GM12878 (cell line): ENCODE data around the gene PCCB. TPM values are rescaled to one million over a fixed set of nuclear protein-coding genes. Genes with fewer than 3 reads are reported as not detected.

ENCODE experiments used
- BACH1 ChIP-seq: fragments of 450-650 bp; IDR thresholded peaks from 2 replicates; pipeline ENCODE4 v1.6.1; 2017; ENCODE audit warnings: mild to moderate bottlenecking, borderline replicate concordance
- EGR1 ChIP-seq, 2 experiments: IDR thresholded peaks; 1 replicate in 1 of 2; 2 replicates in 1 of 2; pipeline ENCODE4 v1.6.1; 2011 to 2012; ENCODE audit warnings: low read depth in 2 of 2, low read length in 2 of 2, borderline replicate concordance in 1 of 2, mild to moderate bottlenecking in 1 of 2, moderate library complexity in 1 of 2
- FOXM1 ChIP-seq: IDR thresholded peaks from 2 replicates; pipeline ENCODE4 v1.6.1; 2012; ENCODE audit warnings: low read depth, mild to moderate bottlenecking, inconsistent platforms, low read length, moderate library complexity
- GATAD2B ChIP-seq: fragments of 450-650 bp; conservative IDR thresholded peaks from 2 replicates; pipeline ENCODE4 v1.6.1; 2017; ENCODE audit warnings: low read depth, mild to moderate bottlenecking, moderate library complexity
- IKZF1 ChIP-seq: fragments of 450-650 bp; conservative IDR thresholded peaks from 2 replicates; pipeline ENCODE4 v1.6.1; 2017; ENCODE audit warnings: antibody characterized with exemption, mild to moderate bottlenecking
- KDM1A ChIP-seq: fragments of 200-600 bp; sonication (generic); IDR thresholded peaks from 2 replicates; pipeline ENCODE4 v1.6.1; 2016; ENCODE audit warnings: borderline replicate concordance
- MTA2 ChIP-seq: fragments of 450-650 bp; IDR thresholded peaks from 2 replicates; pipeline ENCODE4 v1.6.1; 2016; ENCODE audit warnings: low read depth, mild to moderate bottlenecking, moderate library complexity
- PAX5 ChIP-seq: IDR thresholded peaks from 2 replicates; pipeline ENCODE4 v1.6.1; 2011; ENCODE audit warnings: low read depth, low read length, borderline replicate concordance
- SMC3 ChIP-seq: IDR thresholded peaks from 2 replicates; pipeline ENCODE4 v1.6.1; 2011; ENCODE audit warnings: low read length, improper control_type of control experiment, borderline replicate concordance
- YBX1 ChIP-seq: fragments of 450-650 bp; IDR thresholded peaks from 2 replicates; pipeline ENCODE4 v1.6.1; 2016; ENCODE audit warnings: antibody characterized with exemption
- ZBED1 ChIP-seq: IDR thresholded peaks from 2 replicates; pipeline ENCODE4 v1.6.1; 2016; ENCODE audit warnings: borderline replicate concordance
- polyA plus RNA-seq, 11 experiments: library from polyadenylated mRNA; depleted of rRNA in 4 of 11; unstranded in 6 of 11; stranded (reverse) in 5 of 11; fragments of >200 nt; fragmentation: Nextera tagmentation in 4 of 11; fragmentation: Illumina TruSeq in 1 of 11; extraction: Ambion mirVana in 4 of 11; extraction: Trizol in 1 of 11; gene quantifications; 1 replicate in 1 of 11; 2 replicates in 10 of 11; pipeline versions ENCODE4 v1.2.1 to v1.2.3, GENCODE V29; 2011 to 2016; ENCODE audit warnings: inconsistent platforms in 2 of 11, missing spikeins in 2 of 11, low read depth in 1 of 11
- total RNA-seq, 4 experiments: library from RNA; depleted of rRNA in 3 of 4; stranded (reverse); fragments of >200 nt in 3 of 4; fragmentation: Illumina TruSeq in 1 of 4; extraction: Trizol in 1 of 4; gene quantifications; 2 replicates each; pipeline versions ENCODE4 v1.2.1 to v1.2.3, GENCODE V29; 2013 to 2021
- TF ChIP-seq, protein P1 (sequence below): fragments of 450-650 bp; formaldehyde crosslinking; IDR thresholded peaks from 2 replicates; pipeline ENCODE4 v1.4.0; 2020; ENCODE audit warnings: mild to moderate bottlenecking, moderate library complexity

Gene PCCB
- total and polyA plus RNA-seq, 10 of the 15 experiments (the other 5 are each of a cell fraction or from before 2014, with no cell fraction given), result 67.2 to 133 (median 86.9) TPM

DNA sequence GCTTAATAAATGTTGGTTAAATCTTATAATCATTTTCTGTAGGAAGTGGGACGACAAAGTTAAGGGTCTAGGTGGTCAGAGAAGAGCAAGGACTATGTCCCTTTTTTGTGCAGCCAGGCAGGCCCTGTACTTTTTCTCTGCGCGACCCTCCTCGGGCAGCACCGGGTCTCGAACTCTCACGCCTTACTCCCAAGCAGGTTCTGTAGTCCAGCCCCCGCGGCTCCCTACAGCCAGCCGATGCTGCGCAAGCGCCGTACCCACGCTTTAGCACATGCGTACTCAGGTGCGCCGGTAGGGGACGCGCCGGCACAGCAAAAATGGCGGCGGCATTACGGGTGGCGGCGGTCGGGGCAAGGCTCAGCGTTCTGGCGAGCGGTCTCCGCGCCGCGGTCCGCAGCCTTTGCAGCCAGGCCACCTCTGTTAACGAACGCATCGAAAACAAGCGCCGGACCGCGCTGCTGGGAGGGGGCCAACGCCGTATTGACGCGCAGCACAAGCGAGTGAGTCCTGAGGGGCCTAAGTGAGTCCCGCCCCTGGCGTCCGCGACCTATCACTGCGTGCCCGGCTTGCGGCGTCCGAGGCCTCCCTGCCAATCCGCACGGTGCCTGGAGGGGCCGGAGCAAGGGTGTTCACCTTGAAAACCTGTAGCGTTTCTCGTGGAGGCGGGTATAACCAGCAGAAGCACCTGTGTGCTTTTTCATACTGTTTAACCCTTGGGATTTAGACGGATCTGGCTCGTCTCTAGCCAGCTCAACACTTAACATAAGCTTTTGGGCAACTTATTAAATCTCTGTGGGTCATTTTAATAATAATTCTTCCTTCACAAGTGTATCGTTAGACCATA lies at the start of gene PCCB (continued):
- TF ChIP-seq PAX5 (0 out of 2 replicates have a peak, but pooled peaks have one; percentile 10), FOXM1 (no peak), YBX1 (no peak), KDM1A (no peak), IKZF1 (peak; percentile 82), MTA2 (no peak), SMC3 (0 out of 2 replicates have a peak, but pooled peaks have one; percentile 25), GATAD2B (peak; percentile 73), BACH1 (peak; percentile 78; the same call in 1 of the 2 replicates), EGR1 (IDR thresholded peaks at IDR 0.05; ENCODE audit: borderline replicate concordance in 1 of 2, low read depth in 2 of 2, low read length in 2 of 2) (peak in 1 of 2 experiments; percentile 76; a peak in 2 of 3 replicates), ZBED1 (no peak)
- TF ChIP-seq, protein P1, sequence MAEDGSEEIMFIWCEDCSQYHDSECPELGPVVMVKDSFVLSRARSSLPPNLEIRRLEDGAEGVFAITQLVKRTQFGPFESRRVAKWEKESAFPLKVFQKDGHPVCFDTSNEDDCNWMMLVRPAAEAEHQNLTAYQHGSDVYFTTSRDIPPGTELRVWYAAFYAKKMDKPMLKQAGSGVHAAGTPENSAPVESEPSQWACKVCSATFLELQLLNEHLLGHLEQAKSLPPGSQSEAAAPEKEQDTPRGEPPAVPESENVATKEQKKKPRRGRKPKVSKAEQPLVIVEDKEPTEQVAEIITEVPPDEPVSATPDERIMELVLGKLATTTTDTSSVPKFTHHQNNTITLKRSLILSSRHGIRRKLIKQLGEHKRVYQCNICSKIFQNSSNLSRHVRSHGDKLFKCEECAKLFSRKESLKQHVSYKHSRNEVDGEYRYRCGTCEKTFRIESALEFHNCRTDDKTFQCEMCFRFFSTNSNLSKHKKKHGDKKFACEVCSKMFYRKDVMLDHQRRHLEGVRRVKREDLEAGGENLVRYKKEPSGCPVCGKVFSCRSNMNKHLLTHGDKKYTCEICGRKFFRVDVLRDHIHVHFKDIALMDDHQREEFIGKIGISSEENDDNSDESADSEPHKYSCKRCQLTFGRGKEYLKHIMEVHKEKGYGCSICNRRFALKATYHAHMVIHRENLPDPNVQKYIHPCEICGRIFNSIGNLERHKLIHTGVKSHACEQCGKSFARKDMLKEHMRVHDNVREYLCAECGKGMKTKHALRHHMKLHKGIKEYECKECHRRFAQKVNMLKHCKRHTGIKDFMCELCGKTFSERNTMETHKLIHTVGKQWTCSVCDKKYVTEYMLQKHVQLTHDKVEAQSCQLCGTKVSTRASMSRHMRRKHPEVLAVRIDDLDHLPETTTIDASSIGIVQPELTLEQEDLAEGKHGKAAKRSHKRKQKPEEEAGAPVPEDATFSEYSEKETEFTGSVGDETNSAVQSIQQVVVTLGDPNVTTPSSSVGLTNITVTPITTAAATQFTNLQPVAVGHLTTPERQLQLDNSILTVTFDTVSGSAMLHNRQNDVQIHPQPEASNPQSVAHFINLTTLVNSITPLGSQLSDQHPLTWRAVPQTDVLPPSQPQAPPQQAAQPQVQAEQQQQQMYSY, result no peak
